HepG2 (cell line): ENCODE measurements around the gene RNF182. TPM values are rescaled to one million over a fixed set of nuclear protein-coding genes. Genes with fewer than 3 reads are reported as not detected.

Source experiments
- ATAC-seq: fragments of 200-7000 bp; cut with Tn5 transposase; 3 replicates; pipeline ENCODE4 v1.9.1; 2020; ENCODE audit warnings: mild to moderate bottlenecking, moderate library complexity
- BruUV-seq: library from RNA; stranded (reverse); fragments of 400-500 nt; replicated peaks from 2 replicates; lab custom pipeline; 2021; lab: Mats Ljungman, UMichigan
- CTCF ChIA-PET: fragments of 300-600 bp; formaldehyde crosslinking; extraction: SDS; loops from one replicate; lab custom pipeline; 2021; ENCODE audit warnings: low total read pairs, inconsistent platforms, low intra/inter-chr PET ratio; lab: Yijun Ruan, JAX
- POLR2A ChIA-PET: fragments of 350-600 bp; sonication (Branson Sonifier 250); formaldehyde crosslinking; loops from one replicate; lab custom pipeline; 2020; ENCODE audit warnings: antibody characterized with exemption, inconsistent platforms; lab: Yijun Ruan, JAX
- DNase-seq: peaks from one replicate; pipeline ENCODE4 v3.0.0-alpha.2; 2015; ENCODE audit warnings: low spot score
- FAIRE-seq: peaks from 3 replicates; lab custom pipeline; 2011; peaks lifted over from hg19 to GRCh38; lab: Jason Lieb, UNC
- H2AFZ ChIP-seq: one replicate; pipeline ENCODE4 v1.6.1; 2011; ENCODE audit warnings: low read length, inconsistent platforms
- H3K27ac ChIP-seq: fragments of 300-600 bp; 3 replicates; pipeline ENCODE4 v1.8.0; 2011; ENCODE audit warnings: mixed run types, mild to moderate bottlenecking, mixed read lengths, low read length, inconsistent platforms; ENCODE audit not compliant: insufficient read depth; ENCODE audit errors: extremely low read length
- H3K27me3 ChIP-seq, 2 experiments: fragments of 200-600 bp in 1 of 2; 2 replicates in 1 of 2; 3 replicates in 1 of 2; pipeline versions ENCODE4 v1.6.0 to v1.8.0; 2011; ENCODE audit warnings: low read length in 2 of 2, mild to moderate bottlenecking in 2 of 2, moderate library complexity in 2 of 2, inconsistent platforms in 1 of 2; ENCODE audit not compliant: insufficient read depth in 2 of 2, control insufficient read depth in 1 of 2
- H3K36me3 ChIP-seq, 2 experiments: fragments of 200-600 bp in 1 of 2; replicated peaks in 1 of 2; 2 replicates in 1 of 2; 3 replicates in 1 of 2; pipeline versions ENCODE4 v1.5.1 to v1.8.0; 2011; ENCODE audit warnings: low read length in 2 of 2, inconsistent platforms in 1 of 2; ENCODE audit not compliant: insufficient read depth in 2 of 2, control insufficient read depth in 1 of 2
- H3K4me1 ChIP-seq: 2 replicates; pipeline ENCODE4 v1.5.1; 2012; ENCODE audit warnings: low read length, inconsistent platforms; ENCODE audit not compliant: insufficient read depth
- H3K4me2 ChIP-seq: 2 replicates; pipeline ENCODE4 v1.6.0; 2011; ENCODE audit warnings: low read depth, low read length, inconsistent platforms
- H3K4me3 ChIP-seq, 3 experiments: fragments of 200-600 bp in 1 of 3; sonication (generic), shearing (Covaris generic) in 1 of 3; replicated peaks in 1 of 3; 2 replicates each; pipeline ENCODE4 v1.5.1; 2011 to 2016; ENCODE audit warnings: low read length in 3 of 3, inconsistent platforms in 2 of 3, low read depth in 2 of 3, mild to moderate bottlenecking in 2 of 3, control low read depth in 1 of 3, mixed read lengths in 1 of 3; ENCODE audit not compliant: insufficient read depth in 1 of 3
- H3K79me2 ChIP-seq: one replicate; pipeline ENCODE4 v1.6.1; 2011; ENCODE audit warnings: low read length, inconsistent platforms; ENCODE audit not compliant: insufficient read depth
- H3K9ac ChIP-seq: 2 replicates; pipeline ENCODE4 v1.6.0; 2011; ENCODE audit warnings: mild to moderate bottlenecking, low read depth, low read length, inconsistent platforms; ENCODE audit not compliant: insufficient read depth
- H3K9me3 ChIP-seq: 2 replicates; pipeline ENCODE4 v1.5.1; 2012; ENCODE audit warnings: mild to moderate bottlenecking, low read length
- H4K20me1 ChIP-seq: 2 replicates; pipeline ENCODE4 v1.6.0; 2011; ENCODE audit warnings: inconsistent platforms, mild to moderate bottlenecking, low read length, moderate library complexity; ENCODE audit not compliant: insufficient read depth
- ATM ChIP-seq: fragments of 450-650 bp; IDR thresholded peaks from 2 replicates; pipeline ENCODE4 v1.7.1; 2017; ENCODE audit warnings: mild to moderate bottlenecking, borderline replicate concordance
- HCFC1 ChIP-seq: fragments of 150-350 bp; IDR thresholded peaks from 2 replicates; pipeline ENCODE4 v1.6.1; 2014; ENCODE audit warnings: low read depth, low read length
- HIC2 ChIP-seq: sonication (generic); formaldehyde crosslinking; IDR thresholded peaks from 2 replicates; pipeline ENCODE4 v1.9.0; 2022; ENCODE audit warnings: low read depth, missing genetic modification reagents
- JUN ChIP-seq: sonication (generic); formaldehyde crosslinking; IDR thresholded peaks from 2 replicates; pipeline ENCODE4 v1.4.0; 2020; ENCODE audit warnings: mild to moderate bottlenecking, missing genetic modification reagents
- NRL ChIP-seq: sonication (generic); formaldehyde crosslinking; IDR thresholded peaks from 2 replicates; pipeline ENCODE4 v1.5.0; 2020; ENCODE audit warnings: missing genetic modification reagents, mild to moderate bottlenecking, moderate library complexity, borderline replicate concordance
- ZFP41 ChIP-seq: sonication (generic); formaldehyde crosslinking; IDR thresholded peaks from 2 replicates; pipeline ENCODE4 v1.4.0; 2020; ENCODE audit warnings: mild to moderate bottlenecking, missing genetic modification reagents, borderline replicate concordance
- ZNF326 ChIP-seq: sonication (generic); formaldehyde crosslinking; IDR thresholded peaks from 2 replicates; pipeline ENCODE4 v1.4.0; 2020; ENCODE audit warnings: missing genetic modification reagents, borderline replicate concordance
- ZNF674 ChIP-seq: sonication (generic); formaldehyde crosslinking; IDR thresholded peaks from 2 replicates; pipeline ENCODE4 v1.5.0; 2020; ENCODE audit warnings: low read depth, mild to moderate bottlenecking, missing genetic modification reagents
- WGBS: methylation state at CpG from one replicate; pipeline ENCODE4 v1.1.6; 2017; ENCODE audit warnings: low lambda C conversion rate; 5-methylcytosine and 5-hydroxymethylcytosine counted together
- in situ Hi-C: cut with HindIII; loops from 2 replicates; pipeline ENCODE4 v1.10.0; 2017; ENCODE audit warnings: low pct_unique_long_range_greater_than_20kb; ENCODE audit not compliant: extremely low pct_ligation_motif_present
- intact Hi-C: fragments of 100-400 bp; cut with micrococcal nuclease; formaldehyde crosslinking; loops from one replicate; pipeline ENCODE4 v1.10.0; 2022; ENCODE audit not compliant: unreplicated experiment
- polyA plus RNA-seq, 8 experiments: library from polyadenylated mRNA; depleted of rRNA in 3 of 8; stranded (reverse) in 7 of 8; unstranded in 1 of 8; fragments of >200 nt; fragmentation: Illumina TruSeq in 4 of 8; extraction: Trizol in 4 of 8; gene quantifications; 2 replicates each; pipeline versions ENCODE4 v1.2.1 to v1.2.3, GENCODE V29; 2011 to 2016; ENCODE audit warnings: low read depth in 4 of 8, missing spikeins in 1 of 8, mixed read lengths in 1 of 8; ENCODE audit not compliant: insufficient read depth in 1 of 8
- total RNA-seq, 5 experiments: library from RNA; depleted of rRNA; stranded (reverse); fragments of >200 nt; fragmentation: Illumina TruSeq; extraction: Trizol; gene quantifications; 2 replicates each; pipeline ENCODE4 v1.2.3, GENCODE V29; 2016; ENCODE audit warnings: low read depth in 1 of 5
- TF ChIP-seq, protein P1 (sequence below): sonication (generic); formaldehyde crosslinking; IDR thresholded peaks from 2 replicates; pipeline ENCODE4; 2020; ENCODE audit warnings: missing genetic modification reagents, mild to moderate bottlenecking, borderline replicate concordance

Gene RNF182
- total and polyA plus RNA-seq, 2 of the 13 experiments (the other 11 are each of a cell fraction or from before 2014, with no cell fraction given) = not detected

DNA sequence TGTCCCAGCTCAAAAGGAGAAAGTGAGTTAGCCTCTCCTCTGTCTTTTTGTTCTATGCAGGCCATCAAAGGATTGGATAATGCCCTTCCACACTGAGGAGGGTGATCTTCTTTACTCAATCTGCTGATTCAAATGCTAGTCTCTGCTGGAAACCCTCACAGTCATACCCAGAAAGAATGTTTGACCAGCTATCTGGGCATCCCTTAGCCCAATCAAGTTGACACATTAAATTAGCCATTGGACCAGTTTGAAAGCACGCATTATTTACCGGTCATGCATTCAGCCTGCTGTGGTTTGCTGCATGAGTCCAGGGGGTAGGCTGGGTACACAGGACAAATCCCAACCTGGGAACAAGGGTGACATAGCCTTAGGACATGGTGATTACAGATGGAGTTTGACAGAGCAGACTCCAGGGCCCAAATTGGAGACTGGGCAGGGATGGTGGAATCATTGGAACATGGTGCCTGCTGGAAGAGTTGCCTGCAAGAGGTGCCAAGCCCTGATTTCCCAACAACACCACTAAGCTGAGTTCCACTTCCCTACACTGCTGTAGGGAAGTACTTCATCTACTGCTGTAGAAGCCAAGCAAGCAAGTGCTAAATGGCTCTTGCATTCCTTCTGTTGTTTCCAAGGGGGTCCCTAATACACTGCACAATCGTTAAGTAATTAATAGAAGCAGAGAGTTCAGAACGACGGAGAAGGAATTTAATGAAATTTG, 87.7 kb downstream of the RNF182 start (continued):
- TF ChIP-seq HIC2 (CRISPR knock-in tag) (no peak), ZFP41 (CRISPR knock-in tag) (no peak), ZNF326 (CRISPR knock-in tag) (no peak)
- TF ChIP-seq, protein P1, sequence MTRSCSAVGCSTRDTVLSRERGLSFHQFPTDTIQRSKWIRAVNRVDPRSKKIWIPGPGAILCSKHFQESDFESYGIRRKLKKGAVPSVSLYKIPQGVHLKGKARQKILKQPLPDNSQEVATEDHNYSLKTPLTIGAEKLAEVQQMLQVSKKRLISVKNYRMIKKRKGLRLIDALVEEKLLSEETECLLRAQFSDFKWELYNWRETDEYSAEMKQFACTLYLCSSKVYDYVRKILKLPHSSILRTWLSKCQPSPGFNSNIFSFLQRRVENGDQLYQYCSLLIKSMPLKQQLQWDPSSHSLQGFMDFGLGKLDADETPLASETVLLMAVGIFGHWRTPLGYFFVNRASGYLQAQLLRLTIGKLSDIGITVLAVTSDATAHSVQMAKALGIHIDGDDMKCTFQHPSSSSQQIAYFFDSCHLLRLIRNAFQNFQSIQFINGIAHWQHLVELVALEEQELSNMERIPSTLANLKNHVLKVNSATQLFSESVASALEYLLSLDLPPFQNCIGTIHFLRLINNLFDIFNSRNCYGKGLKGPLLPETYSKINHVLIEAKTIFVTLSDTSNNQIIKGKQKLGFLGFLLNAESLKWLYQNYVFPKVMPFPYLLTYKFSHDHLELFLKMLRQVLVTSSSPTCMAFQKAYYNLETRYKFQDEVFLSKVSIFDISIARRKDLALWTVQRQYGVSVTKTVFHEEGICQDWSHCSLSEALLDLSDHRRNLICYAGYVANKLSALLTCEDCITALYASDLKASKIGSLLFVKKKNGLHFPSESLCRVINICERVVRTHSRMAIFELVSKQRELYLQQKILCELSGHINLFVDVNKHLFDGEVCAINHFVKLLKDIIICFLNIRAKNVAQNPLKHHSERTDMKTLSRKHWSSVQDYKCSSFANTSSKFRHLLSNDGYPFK (CRISPR knock-in tag) = no peak

- no peak for TF ChIP-seq JUN (CRISPR knock-in tag)
- TF ChIP-seq ZNF674 (CRISPR knock-in tag) = no peak
- TF ChIP-seq NRL (CRISPR knock-in tag) = no peak
- no peak for TF ChIP-seq HCFC1
- TF ChIP-seq ATM = no peak
- TF ChIP-seq, all 625 proteins: peak for 0
- no peak; the same call in 2 of the 3 replicates for ATAC-seq
- Histone ChIP-seq H3K4me3 (no peak overlapping the region), H3K36me3 (no peaks in the 10 kb centered on the region), H3K4me1 (no peaks in the 10 kb centered on the region), H3K9ac (no peak overlapping the region), H2AFZ (no peak overlapping the region), H3K27ac (no peak overlapping the region), H3K79me2 (no peaks in the 10 kb centered on the region), H3K9me3 (no peaks in the 10 kb centered on the region), H3K4me2 (no peak overlapping the region), H4K20me1 (no peaks in the 10 kb centered on the region), H3K27me3 (peaks cover 0 to 9% of the 10 kb centered on the region in 2 experiments; a peak in 2 of 5 replicates)
- BruUV-seq = no TSS peak
- no peak for FAIRE-seq
- 2% methylated on average over 4 of the region's 5 CpGs for WGBS
- intact Hi-C loops (no loop called here), in situ Hi-C loops (no loop called here)
- DNase-seq = no peak
- ChIA-PET POLR2A (no interaction called here), CTCF (no interaction called here)
Observed at GRCh38 chr6:14015964-14016363, 91.2 kb downstream of the RNF182 start.
